Mucosa of descending colon (tissue), 3 donors: ENCODE results near the gene TFDP1. TPM values are rescaled to one million over a fixed set of nuclear protein-coding genes. Genes with fewer than 3 reads are reported as not detected.
A peak's percentile ranks its signal among the peaks of the same experiment; 100 is the strongest.

ENCODE experiments used
- ATAC-seq: fragments of 200-7000 bp; cut with Tn5 transposase; one replicate; pipeline ENCODE4 v1.9.1; 2020; ENCODE audit warnings: mild to moderate bottlenecking, moderate library complexity
- DNase-seq, 3 donors: peaks; one replicate each; pipeline ENCODE4 v3.0.0-alpha.2; 2020
- H3K36me3 ChIP-seq: fragments of 200-600 bp; one replicate; pipeline ENCODE4 v1.8.0; 2021; ENCODE audit warnings: low read depth, mild to moderate bottlenecking
- H3K4me1 ChIP-seq: fragments of 200-600 bp; one replicate; pipeline ENCODE4 v1.8.0; 2021; ENCODE audit warnings: low read depth, mild to moderate bottlenecking
- H3K4me3 ChIP-seq: fragments of 200-600 bp; one replicate; pipeline ENCODE4 v1.8.0; 2021; ENCODE audit warnings: mild to moderate bottlenecking
- H3K9me3 ChIP-seq: fragments of 200-600 bp; one replicate; pipeline ENCODE4 v1.8.0; 2021; ENCODE audit warnings: mild to moderate bottlenecking
- intact Hi-C, 2 donors: fragments of 100-400 bp; cut with DNase I in 1 of 2; cut with micrococcal nuclease in 1 of 2; formaldehyde crosslinking; loops; one replicate each; pipeline versions ENCODE4 v1.11.0 to v1.11.1; 2022; cut with DNase I, micrococcal nuclease
- total RNA-seq, 3 donors: library from RNA; stranded (reverse); fragmentation: NEBNext Ultra II Directional in 2 of 3; extraction: Animal tissue kit (Norgen Biotek cat#: 25700) in 2 of 3; gene quantifications; one replicate each; pipeline versions ENCODE4 v1.2.1 to v1.2.4, GENCODE V29; 2021 to 2023
- TF ChIP-seq, protein P1 (sequence below): fragments of 200-600 bp; IDR thresholded peaks from one replicate; pipeline ENCODE4 v1.8.0; 2022; ENCODE audit warnings: antibody characterized with exemption, mild to moderate bottlenecking
- donor health status: DM: no; HTN: no; CAD: no; lungs with moderate emphysema.
- donor health status: DM: no; HTN: no; CAD: no.
- donor health status: DM: no; HTN: yes; CAD: no.

TFDP1 gene
- total RNA-seq, 3 donors from 2014 or later = 52.7 to 66.4 (median 54.3) TPM

DNA sequence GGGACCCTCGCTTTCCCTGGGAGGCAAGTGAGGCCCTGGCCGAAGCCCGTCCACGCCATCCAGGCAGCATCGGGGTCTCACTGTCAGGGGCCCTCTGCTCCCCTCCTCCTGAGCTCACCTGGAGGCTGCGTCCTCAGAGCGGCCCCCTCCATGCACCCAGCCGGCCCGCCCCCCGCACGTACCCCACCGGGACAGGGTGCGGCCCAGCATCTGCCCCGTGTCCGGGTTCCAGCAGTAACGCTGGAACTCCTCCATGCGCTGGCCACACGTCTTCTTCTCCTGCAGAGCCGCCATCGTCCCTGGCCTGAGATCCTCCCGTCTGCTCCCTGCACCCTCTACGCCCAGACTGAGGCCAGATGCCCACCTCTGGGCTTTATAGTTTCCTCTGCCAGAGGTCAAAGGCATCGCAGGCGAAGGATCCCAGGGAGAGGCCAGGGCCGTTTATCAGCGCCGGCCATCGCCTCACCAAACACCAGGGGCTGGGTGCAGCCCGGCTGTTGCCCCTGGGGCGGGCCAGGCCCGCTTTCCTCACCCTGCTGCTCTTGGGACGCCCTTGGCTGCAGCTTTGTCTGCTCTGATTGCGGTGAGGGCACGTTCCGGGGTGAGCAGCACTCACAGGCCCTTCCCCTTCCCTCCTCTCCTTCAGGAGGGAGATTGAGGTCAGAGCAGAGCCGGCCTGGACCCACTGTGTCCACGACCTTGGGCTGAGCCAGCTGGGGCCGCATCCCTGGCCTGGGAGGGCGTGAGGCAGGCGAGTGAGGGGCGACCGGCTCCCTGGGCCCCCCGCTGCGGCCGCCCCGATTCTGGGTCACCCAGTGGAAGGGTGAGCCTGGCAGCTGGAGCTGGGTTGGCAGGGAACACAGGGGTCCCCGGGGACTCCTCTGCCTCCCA, 73.5 kb downstream of the TFDP1 start, which contains the start of gene ATP4B:
Gene ATP4B, minus strand, starts transcription at position 348 of the 891 bp plus-strand sequence. Its CDS starts 54 bp downstream, at position 294.
- intact Hi-C loops = no loop called here
- ATAC-seq = no peak
- Histone ChIP-seq H3K4me3 (no peak within 1 kb of the TSS), H3K9me3 (no peaks in the 10 kb centered on the region), H3K4me1 (peaks cover 3% of the 10 kb centered on the region), H3K36me3 (no peaks in the 10 kb centered on the region)
- DNase-seq = peak in 2 of 3 donors; percentile 23 to 31
- TF ChIP-seq, protein P1, sequence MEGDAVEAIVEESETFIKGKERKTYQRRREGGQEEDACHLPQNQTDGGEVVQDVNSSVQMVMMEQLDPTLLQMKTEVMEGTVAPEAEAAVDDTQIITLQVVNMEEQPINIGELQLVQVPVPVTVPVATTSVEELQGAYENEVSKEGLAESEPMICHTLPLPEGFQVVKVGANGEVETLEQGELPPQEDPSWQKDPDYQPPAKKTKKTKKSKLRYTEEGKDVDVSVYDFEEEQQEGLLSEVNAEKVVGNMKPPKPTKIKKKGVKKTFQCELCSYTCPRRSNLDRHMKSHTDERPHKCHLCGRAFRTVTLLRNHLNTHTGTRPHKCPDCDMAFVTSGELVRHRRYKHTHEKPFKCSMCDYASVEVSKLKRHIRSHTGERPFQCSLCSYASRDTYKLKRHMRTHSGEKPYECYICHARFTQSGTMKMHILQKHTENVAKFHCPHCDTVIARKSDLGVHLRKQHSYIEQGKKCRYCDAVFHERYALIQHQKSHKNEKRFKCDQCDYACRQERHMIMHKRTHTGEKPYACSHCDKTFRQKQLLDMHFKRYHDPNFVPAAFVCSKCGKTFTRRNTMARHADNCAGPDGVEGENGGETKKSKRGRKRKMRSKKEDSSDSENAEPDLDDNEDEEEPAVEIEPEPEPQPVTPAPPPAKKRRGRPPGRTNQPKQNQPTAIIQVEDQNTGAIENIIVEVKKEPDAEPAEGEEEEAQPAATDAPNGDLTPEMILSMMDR = no peak

DNA sequence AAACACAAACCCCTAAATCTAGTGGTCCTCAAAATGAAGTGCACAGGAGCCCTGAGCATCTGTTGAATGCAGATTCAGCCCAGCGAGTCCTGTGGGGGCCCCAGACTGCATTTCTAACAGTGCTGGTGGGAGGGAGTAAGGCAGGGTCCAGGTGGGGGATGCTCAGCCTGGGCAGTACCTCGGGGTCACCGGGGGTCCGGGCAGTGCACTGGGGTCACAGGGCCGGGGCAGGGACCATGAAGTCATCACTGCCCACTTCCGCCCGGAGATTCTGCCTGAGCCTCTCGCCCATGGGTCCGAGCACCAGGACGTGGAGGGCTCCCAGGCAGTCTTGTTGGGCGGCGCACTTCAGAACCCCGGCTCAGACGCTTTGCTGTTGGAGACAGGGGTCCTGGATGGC, 74.3 kb downstream of the TFDP1 start:
- TF ChIP-seq, protein P1 = no peak
- Histone ChIP-seq H3K4me3 (no peak overlapping the region), H3K9me3 (no peaks in the 10 kb centered on the region), H3K4me1 (peaks cover 3% of the 10 kb centered on the region), H3K36me3 (no peaks in the 10 kb centered on the region)
- ATAC-seq (no peak), DNase-seq (peak in 1 of 3 donors; percentile 18)
- intact Hi-C loops = no loop called here

DNA sequence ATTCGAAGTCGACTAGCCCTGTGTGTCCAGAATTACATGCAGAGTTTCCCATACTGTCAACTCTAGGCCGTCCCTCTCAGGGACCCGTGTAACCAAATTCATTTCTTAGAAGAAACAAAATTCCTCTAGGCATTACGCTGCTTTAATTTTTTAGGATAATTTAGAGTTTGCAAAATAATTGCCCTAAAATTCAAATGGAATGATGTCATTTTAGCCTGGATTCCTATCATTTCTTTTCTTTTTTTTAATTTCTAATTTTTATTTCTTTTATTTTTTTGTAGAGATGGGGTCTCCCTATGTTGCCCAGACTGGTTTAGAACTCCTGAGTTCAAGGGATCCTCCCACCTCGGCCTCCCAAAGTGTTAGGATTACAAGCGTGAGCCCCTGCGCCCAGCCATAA, 74.8 kb downstream of the TFDP1 start:
- ATAC-seq = no peak
- DNase-seq = no peak
- no peaks in the 10 kb centered on the region for H3K36me3 ChIP-seq
- intact Hi-C loops = no loop called here
- TF ChIP-seq, protein P1 = no peak
- no peaks in the 10 kb centered on the region for H3K9me3 ChIP-seq
- no peak overlapping the region for H3K4me3 ChIP-seq
- peaks cover 3% of the 10 kb centered on the region for H3K4me1 ChIP-seq

DNA sequence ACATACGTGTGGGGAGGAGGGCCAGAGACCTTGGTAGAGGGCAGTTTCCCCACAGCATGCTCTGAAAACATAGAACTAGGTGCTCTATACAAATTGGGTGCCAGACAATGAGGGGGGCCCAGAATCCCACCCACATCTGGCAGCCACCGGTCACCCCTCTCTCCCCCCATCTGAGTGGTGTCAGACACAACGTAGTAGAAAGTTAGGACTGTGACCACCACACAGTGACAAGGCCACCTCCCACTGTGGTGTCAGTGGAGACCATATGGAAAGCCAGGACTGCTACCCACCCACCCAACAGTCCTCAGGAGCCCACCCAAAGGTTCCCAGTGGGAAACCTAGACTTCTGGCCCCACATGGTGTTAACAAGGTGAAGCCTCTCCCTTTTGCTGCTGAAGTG, 75.5 kb downstream of the TFDP1 start:
- DNase-seq (no peak), ATAC-seq (no peak)
- intact Hi-C loops = no loop called here
- TF ChIP-seq, protein P1 = no peak
- Histone ChIP-seq H3K4me3 (no peak overlapping the region), H3K36me3 (no peaks in the 10 kb centered on the region), H3K4me1 (peaks cover 3% of the 10 kb centered on the region), H3K9me3 (no peaks in the 10 kb centered on the region)

DNA sequence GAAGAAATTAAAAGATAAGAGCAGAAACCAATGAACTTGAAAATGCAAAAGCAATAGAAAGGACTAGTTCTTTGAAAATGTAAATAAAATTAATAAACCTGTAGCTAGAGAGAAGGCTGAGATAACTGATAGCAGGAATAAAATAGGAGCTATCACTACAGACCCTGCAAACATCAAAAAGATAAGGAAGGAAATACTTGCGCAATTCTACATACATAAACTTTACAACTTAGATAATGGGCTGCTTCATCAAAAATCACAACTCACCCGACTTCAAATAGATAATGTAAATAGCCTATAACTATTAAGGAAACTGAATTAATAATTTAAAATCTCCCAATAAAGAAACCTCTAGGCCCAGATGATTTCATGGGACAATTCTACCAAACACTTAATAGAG, 77.0 kb downstream of the TFDP1 start:
- no peak for ATAC-seq
- H3K9me3 ChIP-seq = no peaks in the 10 kb centered on the region
- no peaks in the 10 kb centered on the region for H3K36me3 ChIP-seq
- intact Hi-C loops = no loop called here
- H3K4me1 ChIP-seq = peaks cover 3% of the 10 kb centered on the region
- H3K4me3 ChIP-seq = no peak overlapping the region
- DNase-seq = no peak
- TF ChIP-seq, protein P1 = no peak
